Stimulated activated CD8-positive, alpha-beta memory T cell treated with anti-CD3 and anti-CD28 coated beads, Interleukin-7, amount 100 ng/mL, for 4 hours (primary cell): ENCODE measurements around the gene FBXL5.

Experiments used
- DNase-seq, 2 donors: peaks; one replicate each; pipeline ENCODE4 v3.0.0-alpha.2; 2020; ENCODE audit warnings: low read depth in 2 of 2

Gene FBXL5, protein sequence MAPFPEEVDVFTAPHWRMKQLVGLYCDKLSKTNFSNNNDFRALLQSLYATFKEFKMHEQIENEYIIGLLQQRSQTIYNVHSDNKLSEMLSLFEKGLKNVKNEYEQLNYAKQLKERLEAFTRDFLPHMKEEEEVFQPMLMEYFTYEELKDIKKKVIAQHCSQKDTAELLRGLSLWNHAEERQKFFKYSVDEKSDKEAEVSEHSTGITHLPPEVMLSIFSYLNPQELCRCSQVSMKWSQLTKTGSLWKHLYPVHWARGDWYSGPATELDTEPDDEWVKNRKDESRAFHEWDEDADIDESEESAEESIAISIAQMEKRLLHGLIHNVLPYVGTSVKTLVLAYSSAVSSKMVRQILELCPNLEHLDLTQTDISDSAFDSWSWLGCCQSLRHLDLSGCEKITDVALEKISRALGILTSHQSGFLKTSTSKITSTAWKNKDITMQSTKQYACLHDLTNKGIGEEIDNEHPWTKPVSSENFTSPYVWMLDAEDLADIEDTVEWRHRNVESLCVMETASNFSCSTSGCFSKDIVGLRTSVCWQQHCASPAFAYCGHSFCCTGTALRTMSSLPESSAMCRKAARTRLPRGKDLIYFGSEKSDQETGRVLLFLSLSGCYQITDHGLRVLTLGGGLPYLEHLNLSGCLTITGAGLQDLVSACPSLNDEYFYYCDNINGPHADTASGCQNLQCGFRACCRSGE

DNA sequence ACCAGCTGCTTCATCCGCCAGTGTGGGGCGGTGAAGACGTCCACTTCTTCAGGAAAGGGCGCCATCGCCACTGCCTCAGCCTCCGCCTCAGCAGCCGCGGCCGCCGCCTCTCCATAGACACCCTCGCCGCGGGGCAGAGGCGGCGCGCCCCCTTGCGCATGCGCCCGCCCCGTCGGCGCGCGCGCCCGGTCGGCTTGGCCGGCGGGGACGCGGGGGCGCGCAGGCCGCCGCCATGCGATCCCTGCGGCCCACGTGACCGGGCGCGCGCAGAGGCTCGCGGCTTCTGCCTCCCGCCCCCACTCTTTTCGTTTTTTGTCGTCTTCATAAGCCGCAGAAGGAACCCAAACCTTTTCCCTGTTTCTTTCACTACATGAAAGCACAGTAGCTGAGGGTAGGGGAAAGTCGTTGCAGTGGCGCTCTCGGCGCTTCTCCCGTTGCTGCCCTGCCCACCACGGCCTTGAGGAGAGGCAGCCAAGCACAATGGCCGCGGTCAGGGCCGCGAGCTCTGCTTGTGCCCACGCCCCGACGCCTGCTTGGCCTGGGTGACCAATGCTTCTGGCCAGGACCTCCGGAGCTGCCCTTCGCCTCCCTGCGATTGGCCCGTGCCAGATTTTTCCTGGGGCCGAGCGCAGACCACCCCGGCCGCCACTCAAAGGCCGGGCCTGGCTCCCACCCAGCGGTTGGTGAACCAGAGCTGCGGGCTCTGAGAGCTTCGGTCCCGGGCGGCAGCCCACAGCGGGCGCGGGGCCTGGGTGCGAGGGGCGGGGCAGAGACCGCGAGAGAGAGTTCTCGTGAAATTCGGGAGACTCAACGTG is at the start of gene FBXL5:
Gene FBXL5 (minus strand): TSS at position 135 of the 815 bp plus-strand sequence. CDS start 70 bp downstream, at position 65.
- peak; percentile 60 to 79 for DNase-seq

DNA sequence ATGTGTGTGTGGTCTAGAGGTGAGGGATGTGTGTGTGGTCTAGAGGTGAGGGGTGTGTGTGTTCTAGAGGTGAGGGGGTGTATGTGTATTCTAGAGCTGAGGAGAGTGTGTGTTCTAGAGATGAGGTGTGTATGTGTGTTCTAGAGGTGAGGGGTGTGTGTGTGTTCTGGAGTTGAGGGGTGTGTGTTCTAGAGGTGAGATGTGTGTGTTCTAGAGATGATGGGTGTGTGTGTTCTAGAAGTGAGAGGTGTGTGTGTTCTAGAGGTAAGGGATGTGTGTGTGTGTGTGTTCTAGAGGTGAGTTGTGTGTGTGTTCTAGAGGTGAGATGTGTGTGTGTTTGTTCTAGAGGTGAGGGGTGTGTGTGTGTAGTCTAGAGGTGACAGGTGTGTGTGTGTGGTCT is 49.0 kb upstream of the FBXL5 start:
- no peak for DNase-seq

GRCh38 chr4:15703439-15703838 is 48.3 kb upstream of the FBXL5 start:
- no peak for DNase-seq

- DNase-seq = peak in 1 of 2 donors; percentile 25
These were observed 47.8 kb upstream of the FBXL5 start, which contains the start of gene BST1 for GRCh38 chr4:15702941-15703403. Gene BST1 (plus strand): TSS chr4:15703065. CDS start chr4:15703145, 80 bp downstream.

GRCh38 chr4:15696866-15697265 is 41.7 kb upstream of the FBXL5 start:
- DNase-seq = no peak

DNA sequence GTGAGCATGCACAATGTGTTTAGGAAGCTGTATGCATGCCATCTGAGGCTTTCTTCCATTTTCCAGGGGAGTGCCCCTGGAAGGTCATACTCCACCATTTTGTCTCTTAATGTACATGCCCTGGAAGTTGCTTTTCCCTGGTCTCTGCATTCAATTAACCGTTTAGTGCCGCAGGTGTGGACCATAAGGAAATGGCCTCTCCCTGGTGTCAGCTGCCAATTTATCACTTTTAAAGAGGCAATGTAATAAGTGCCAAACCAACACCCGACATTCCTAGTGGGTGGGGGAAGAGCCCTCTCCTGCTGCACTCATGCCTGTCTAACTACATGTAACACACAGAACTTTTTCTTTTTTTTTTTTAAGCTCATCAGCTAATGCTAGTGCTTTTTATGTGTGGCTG is 40.6 kb upstream of the FBXL5 start:
- DNase-seq = no peak

- no peak for DNase-seq
These were observed 40.1 kb upstream of the FBXL5 start for GRCh38 chr4:15695240-15695699.

GRCh38 chr4:15694431-15694830 is 39.3 kb upstream of the FBXL5 start:
- no peak for DNase-seq

GRCh38 chr4:15692602-15693001 is 37.4 kb upstream of the FBXL5 start:
- no peak for DNase-seq

- no peak for DNase-seq
These were observed 36.4 kb upstream of the FBXL5 start for GRCh38 chr4:15691346-15692135.

DNA sequence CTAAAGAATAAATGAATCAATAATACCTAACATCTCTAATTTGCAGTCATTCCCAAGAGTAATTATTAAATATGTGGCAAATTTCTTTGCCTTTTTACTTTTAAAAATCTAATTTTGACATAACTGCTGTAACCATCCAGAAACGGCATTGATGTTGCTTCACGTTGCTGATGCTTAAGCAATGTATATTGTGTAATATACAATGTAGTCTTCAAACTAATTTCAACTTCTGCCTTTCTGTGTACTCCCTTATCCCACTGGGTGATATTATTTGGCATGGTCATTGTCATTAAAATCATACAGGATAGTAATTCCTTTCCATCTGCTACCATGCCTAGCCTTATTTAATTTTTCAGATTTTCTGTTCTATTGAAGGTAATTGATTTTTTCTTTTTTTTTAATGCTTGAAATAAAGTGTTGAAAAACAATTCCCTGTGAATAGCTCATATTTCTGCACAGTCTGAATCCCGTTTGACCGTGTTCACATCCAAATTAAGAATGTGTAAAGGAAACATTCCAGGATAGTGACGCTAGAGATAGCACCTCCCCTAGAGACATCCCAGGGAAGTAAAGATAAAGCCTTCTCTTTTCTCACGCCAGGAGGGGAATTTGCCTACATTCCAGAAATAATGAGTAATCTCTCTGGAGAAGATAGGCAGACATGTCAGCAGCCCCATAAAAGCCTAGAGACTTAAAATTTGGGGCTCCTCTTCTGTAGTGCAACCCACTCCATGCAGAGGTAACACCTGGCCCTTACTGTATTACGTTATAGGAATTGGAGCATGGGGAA is 35.1 kb upstream of the FBXL5 start:
- DNase-seq = no peak

DNA sequence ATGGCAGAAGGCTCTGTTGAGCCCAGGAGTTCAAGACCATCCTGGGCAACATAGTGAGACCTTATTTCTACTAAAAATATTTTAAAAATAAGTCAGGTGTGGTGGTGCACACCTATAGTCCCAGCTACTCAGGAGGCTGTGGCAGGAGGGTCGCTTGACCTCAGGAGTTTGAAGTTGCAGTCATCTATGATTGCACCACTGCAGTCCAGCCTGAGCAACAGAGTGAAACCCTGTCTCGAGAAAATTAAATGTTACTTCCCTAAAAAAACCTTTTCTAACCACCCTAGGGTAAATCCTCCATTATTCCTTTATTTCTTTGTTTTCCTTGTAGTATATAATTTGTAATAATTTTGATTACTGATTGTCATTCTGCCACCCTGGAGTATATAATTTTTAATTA is 34.4 kb upstream of the FBXL5 start:
- no peak for DNase-seq

GRCh38 chr4:15688051-15688450 is 32.9 kb upstream of the FBXL5 start:
- DNase-seq = no peak

DNA sequence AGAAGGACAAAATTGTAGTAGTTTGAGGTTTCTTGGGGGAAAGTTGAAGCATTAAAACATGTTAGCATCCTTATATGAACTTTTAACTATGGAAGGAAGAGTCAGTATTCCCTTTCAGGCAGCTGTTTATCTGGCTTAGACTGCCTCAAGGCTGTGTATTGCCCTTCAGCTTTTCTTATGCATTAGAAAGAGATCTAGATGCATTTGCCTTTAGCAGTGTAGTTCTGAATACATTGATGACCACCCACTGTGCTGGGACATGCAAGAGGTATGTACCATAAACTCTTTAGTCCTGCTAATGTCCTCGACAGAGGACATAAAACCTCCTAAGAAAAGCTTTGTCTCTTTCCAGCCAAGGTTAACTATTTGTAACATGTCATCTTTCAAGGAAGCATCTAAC is 29.3 kb upstream of the FBXL5 start:
- no peak for DNase-seq

- DNase-seq = no peak
These were observed 28.0 kb upstream of the FBXL5 start for GRCh38 chr4:15683143-15683495.

DNA sequence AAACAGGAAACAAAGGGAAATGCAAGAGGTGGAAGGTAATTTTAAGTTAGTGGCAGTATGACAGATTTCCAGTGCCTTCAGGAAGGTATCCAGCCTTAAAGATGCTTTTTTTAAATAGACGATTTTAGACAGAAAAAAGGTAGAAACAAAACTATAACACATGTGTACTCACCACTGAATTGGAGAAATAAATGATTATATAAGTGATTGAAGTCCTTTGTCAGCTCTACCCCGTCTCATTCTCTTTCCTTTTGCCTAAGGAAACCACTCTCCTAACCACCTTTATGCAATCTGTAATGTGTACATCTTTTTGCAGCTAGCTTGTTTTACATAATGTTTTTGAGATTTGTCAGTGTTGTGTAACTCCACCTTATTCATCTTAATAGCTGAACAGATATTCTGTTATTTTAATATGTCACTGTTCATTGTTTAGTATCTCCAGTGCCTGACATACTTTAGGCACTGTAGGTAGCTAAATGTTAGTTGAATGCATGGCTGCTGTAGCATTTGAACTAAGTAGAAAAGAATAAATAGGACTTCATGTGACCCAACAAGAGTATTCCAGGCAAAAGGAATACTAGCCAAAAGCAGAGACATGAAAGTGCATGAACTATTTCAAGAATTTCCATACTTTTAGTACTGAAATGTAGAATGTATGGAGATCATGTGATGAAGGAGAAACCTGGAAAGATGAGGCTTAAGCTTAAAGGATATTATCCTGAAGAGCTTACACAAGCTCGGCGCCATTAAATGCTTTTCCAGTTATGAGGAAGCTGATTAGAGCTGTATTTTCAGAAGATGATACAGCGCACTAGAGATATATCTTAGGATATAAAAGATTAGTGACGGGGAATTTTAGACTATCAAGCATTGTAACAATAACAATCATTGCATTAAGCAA is 27.3 kb upstream of the FBXL5 start:
- DNase-seq = no peak

DNA sequence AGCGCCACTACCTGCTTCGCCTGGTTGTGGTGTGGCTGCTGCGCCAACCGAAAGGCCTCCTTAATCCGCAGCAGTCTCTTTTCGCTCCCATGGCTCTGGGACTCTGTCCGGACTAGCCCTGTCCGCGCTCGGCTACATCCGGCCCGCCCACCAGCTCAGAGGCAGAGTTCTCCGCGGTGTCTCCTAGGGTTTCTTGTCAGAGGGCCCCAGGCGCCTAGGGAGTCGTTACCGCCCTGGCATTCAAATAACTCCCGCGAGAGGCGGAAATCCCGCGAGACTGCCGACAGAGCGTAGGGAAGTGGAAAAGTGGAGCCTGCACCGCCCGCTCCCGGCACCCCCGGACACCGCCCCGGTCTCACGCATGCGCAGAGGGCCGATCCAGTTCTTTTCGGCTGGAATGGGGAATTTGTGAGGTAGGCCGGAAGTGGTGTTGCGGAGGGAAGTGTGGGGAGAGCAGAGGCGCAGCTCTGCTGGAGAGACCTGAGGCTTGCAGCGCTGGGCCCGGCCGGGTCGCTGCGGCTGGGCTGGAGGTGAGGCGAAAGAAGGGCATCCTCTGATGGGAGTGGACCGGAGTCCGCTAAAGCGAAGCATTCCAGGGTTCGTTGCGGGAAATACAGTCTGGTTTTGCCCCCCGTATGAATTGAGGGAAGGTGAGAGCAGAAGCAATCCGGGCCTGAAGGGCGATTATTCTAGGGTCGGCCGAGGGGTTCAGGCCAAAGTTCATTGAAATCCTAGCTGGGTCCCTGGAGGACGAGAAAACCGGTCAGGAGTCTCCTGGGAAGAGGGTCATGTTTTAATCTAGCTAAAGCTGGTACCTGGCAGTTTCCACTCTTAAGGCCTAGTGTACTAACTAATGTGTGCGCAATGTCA is 26.4 kb upstream of the FBXL5 start, which contains the start of gene FAM200B:
Gene FAM200B (plus strand): TSS at position 456 of the 870 bp plus-strand sequence. CDS start 5,151 bp downstream, outside the sequence.
- peak; percentile 89 to 94 for DNase-seq

GRCh38 chr4:15681067-15681371 is 25.9 kb upstream of the FBXL5 start:
- DNase-seq = no peak
